K562 (cell line): ENCODE results near the gene RBM12. TPM values are rescaled to one million over a fixed set of nuclear protein-coding genes. Genes with fewer than 3 reads are reported as not detected.

ENCODE experiments used
- ATAC-seq: fragments of 200-7000 bp; cut with Tn5 transposase; 3 replicates; pipeline ENCODE4 v1.9.1; 2020; ENCODE audit warnings: moderate library complexity
- BruUV-seq: library from RNA; stranded (reverse); fragments of 400-500 nt; replicated peaks from 2 replicates; lab custom pipeline; 2021; lab: Mats Ljungman, UMichigan
- CTCF ChIA-PET: fragments of 300-600 bp; formaldehyde crosslinking; extraction: SDS; loops from one replicate; lab custom pipeline; 2021; ENCODE audit warnings: low intra/inter-chr PET ratio; lab: Yijun Ruan, JAX
- POLR2A ChIA-PET: fragments of 300-600, 350-650 bp; sonication (Branson Sonifier 250); formaldehyde crosslinking; extraction: SDS; loops from one replicate; lab custom pipeline; 2021; ENCODE audit warnings: antibody characterized with exemption, inconsistent platforms; lab: Yijun Ruan, JAX
- DNase-seq, 4 experiments: peaks; one replicate each; pipeline versions ENCODE4 v3.0.0 to v3.0.0-alpha.2; 2011 to 2018; ENCODE audit warnings: low spot score in 3 of 4, mixed read lengths in 3 of 4; ENCODE audit errors: extremely low read depth in 1 of 4
- FAIRE-seq: peaks from 2 replicates; lab custom pipeline; 2011; peaks lifted over from hg19 to GRCh38; lab: Jason Lieb, UNC
- H2AFZ ChIP-seq: 2 replicates; pipeline ENCODE4 v1.6.0; 2011; ENCODE audit warnings: low read depth, low read length, control low read depth, inconsistent platforms
- H3K27ac ChIP-seq: fragments of 200-600 bp; 3 replicates; pipeline ENCODE4 v1.8.0; 2011; ENCODE audit warnings: low read depth, mild to moderate bottlenecking, control low read depth, inconsistent platforms, low read length, moderate library complexity, mixed read lengths; ENCODE audit errors: extremely low read depth
- H3K27me3 ChIP-seq, 2 experiments: fragments of 300-600 bp in 1 of 2; 2 replicates in 1 of 2; 3 replicates in 1 of 2; pipeline versions ENCODE4 v1.6.0 to v1.8.0; 2011; ENCODE audit warnings: inconsistent platforms in 2 of 2, low read length in 2 of 2, mild to moderate bottlenecking in 1 of 2, mixed read lengths in 1 of 2, moderate library complexity in 1 of 2; ENCODE audit not compliant: control insufficient read depth in 2 of 2, insufficient read depth in 2 of 2
- H3K36me3 ChIP-seq: fragments of 300-600 bp; 3 replicates; pipeline ENCODE4 v1.8.0; 2011; ENCODE audit warnings: mild to moderate bottlenecking, low read length, inconsistent platforms; ENCODE audit not compliant: control insufficient read depth, insufficient read depth
- H3K4me1 ChIP-seq, 2 experiments: fragments of 200-600 bp in 1 of 2; replicated peaks in 1 of 2; 2 replicates in 1 of 2; 3 replicates in 1 of 2; pipeline versions ENCODE4 v1.5.1 to v1.8.0; 2011; ENCODE audit warnings: inconsistent platforms in 2 of 2, low read length in 2 of 2, mild to moderate bottlenecking in 1 of 2, mixed read lengths in 1 of 2, moderate library complexity in 1 of 2; ENCODE audit not compliant: control insufficient read depth in 2 of 2, insufficient read depth in 2 of 2
- H3K4me2 ChIP-seq: 2 replicates; pipeline ENCODE4 v1.6.1; 2011; ENCODE audit warnings: low read length, control low read depth, inconsistent platforms, mixed read lengths; ENCODE audit not compliant: insufficient read depth
- H3K4me3 ChIP-seq: fragments of 200-600 bp; sonication (generic), shearing (Covaris generic); 2 replicates; pipeline ENCODE4 v1.5.1; 2016; ENCODE audit warnings: control low read depth, inconsistent platforms
- H3K79me2 ChIP-seq: fragments of 200-600 bp; 3 replicates; pipeline ENCODE4 v1.8.0; 2011; ENCODE audit warnings: low read length, inconsistent platforms; ENCODE audit not compliant: control insufficient read depth, insufficient read depth
- H3K9ac ChIP-seq, 2 experiments: 2 replicates each; pipeline versions ENCODE4 v1.6.0 to v1.6.1; 2011; ENCODE audit warnings: low read depth in 2 of 2, low read length in 2 of 2, control low read depth in 1 of 2, inconsistent platforms in 1 of 2, mild to moderate bottlenecking in 1 of 2, mixed read lengths in 1 of 2; ENCODE audit not compliant: insufficient read depth in 1 of 2
- H3K9me1 ChIP-seq: one replicate; pipeline ENCODE4 v1.6.0; 2011; ENCODE audit warnings: inconsistent platforms, mild to moderate bottlenecking, low read length, moderate library complexity; ENCODE audit not compliant: control insufficient read depth, insufficient read depth
- H3K9me3 ChIP-seq: replicated peaks from 2 replicates; pipeline ENCODE4 v1.5.1; 2011; ENCODE audit warnings: low read depth, low read length, inconsistent platforms; ENCODE audit not compliant: control insufficient read depth, insufficient read depth
- H4K20me1 ChIP-seq: replicated peaks from 2 replicates; pipeline ENCODE4 v1.6.1; 2011; ENCODE audit warnings: low read length, inconsistent platforms, mixed read lengths; ENCODE audit not compliant: control insufficient read depth, insufficient read depth
- GATAD2B ChIP-seq: fragments of 450-650 bp; IDR thresholded peaks from 2 replicates; pipeline ENCODE4 v1.6.1; 2017; ENCODE audit warnings: mild to moderate bottlenecking, borderline replicate concordance
- HNRNPL ChIP-seq: fragments of 200-400 bp; formaldehyde crosslinking; IDR thresholded peaks from 2 replicates; pipeline ENCODE4 v1.6.1; 2017; ENCODE audit warnings: low read depth, mild to moderate bottlenecking, low read length
- ILK ChIP-seq: fragments of 450-650 bp; IDR thresholded peaks from 2 replicates; pipeline ENCODE4 v1.6.1; 2016; ENCODE audit warnings: missing genetic modification characterization, low read depth, mild to moderate bottlenecking, missing compliant biosample characterization, moderate library complexity, borderline replicate concordance
- RAD21 ChIP-seq, 2 experiments: fragments of 250-450 bp in 1 of 2; fragments of 450-650 bp in 1 of 2; sonication (Bioruptor Pico) in 1 of 2; formaldehyde crosslinking in 1 of 2; IDR thresholded peaks in 1 of 2; conservative IDR thresholded peaks in 1 of 2; 2 replicates each; pipeline versions ENCODE4 v1.4.0 to v1.8.0; 2020 to 2022; ENCODE audit warnings: mild to moderate bottlenecking in 2 of 2, moderate library complexity in 1 of 2
- RB1 ChIP-seq: fragments of 450-650 bp; IDR thresholded peaks from 2 replicates; pipeline ENCODE4 v1.6.1; 2017; ENCODE audit warnings: low read depth, mild to moderate bottlenecking
- SAFB ChIP-seq: fragments of 200-400 bp; formaldehyde crosslinking; IDR thresholded peaks from 2 replicates; pipeline ENCODE4 v1.6.1; 2017; ENCODE audit warnings: low read depth, low read length, borderline replicate concordance
- SRSF7 ChIP-seq: fragments of 200-400 bp; formaldehyde crosslinking; optimal IDR thresholded peaks from 2 replicates; pipeline ENCODE3; 2017; ENCODE audit warnings: mild to moderate bottlenecking, low read depth, low read length
- TGIF2 ChIP-seq: sonication (generic); formaldehyde crosslinking; IDR thresholded peaks from 2 replicates; pipeline ENCODE4 v1.8.1; 2022; ENCODE audit warnings: mild to moderate bottlenecking, missing genetic modification reagents, moderate library complexity
- WGBS: fragments of 100-300 bp; shearing (Covaris generic); methylation state at CpG from one replicate; pipeline ENCODE4 v1.1.6; 2016; ENCODE audit warnings: low coverage, mixed read lengths; ENCODE audit not compliant: insufficient coverage; ENCODE audit errors: missing lambda C conversion rate; 5-methylcytosine and 5-hydroxymethylcytosine counted together
- in situ Hi-C: fragments of 300-500 bp; cut with MboI; formaldehyde crosslinking; loops from 4 replicates; pipeline ENCODE4 v1.15.0; 2018; ENCODE audit warnings: inconsistent platforms, mixed read lengths
- intact Hi-C: fragments of 100-400 bp; cut with micrococcal nuclease; formaldehyde crosslinking; loops from 2 replicates; pipeline ENCODE4 v1.14.2; 2022
- polyA plus RNA-seq, 8 experiments: library from polyadenylated mRNA; depleted of rRNA in 4 of 8; stranded (reverse) in 5 of 8; unstranded in 3 of 8; fragments of >200 nt; fragmentation: Nextera tagmentation in 2 of 8; fragmentation: Illumina TruSeq in 1 of 8; extraction: Ambion mirVana in 2 of 8; extraction: Trizol in 1 of 8; gene quantifications; 2 replicates each; pipeline versions ENCODE4 v1.2.1 to v1.2.3, GENCODE V29; 2011 to 2014; ENCODE audit warnings: inconsistent platforms in 1 of 8, missing spikeins in 1 of 8
- total RNA-seq, 7 experiments: library from RNA; depleted of rRNA in 6 of 7; stranded (reverse); fragments of >200 nt in 6 of 7; fragmentation: Illumina TruSeq in 2 of 7; extraction: Trizol in 2 of 7; gene quantifications; 2 replicates each; pipeline versions ENCODE4 v1.2.1 to v1.2.3, GENCODE V29; 2011 to 2021; ENCODE audit warnings: low replicate concordance in 1 of 7
- TF ChIP-seq, protein P1 (sequence below): fragments of 150-350 bp; conservative IDR thresholded peaks from 2 replicates; pipeline ENCODE4 v1.6.1; 2014; ENCODE audit warnings: low read length
- TF ChIP-seq, protein P2 (sequence below): sonication (generic); formaldehyde crosslinking; IDR thresholded peaks from 2 replicates; pipeline ENCODE4 v1.8.1; 2022; ENCODE audit warnings: missing genetic modification reagents
- TF ChIP-seq, protein P3 (sequence below): fragments of 250-450 bp; sonication (Bioruptor Pico); IDR thresholded peaks from 2 replicates; pipeline ENCODE4 v1.9.0; 2021; ENCODE audit warnings: mild to moderate bottlenecking
- TF ChIP-seq, protein P4 (sequence below): sonication (generic); formaldehyde crosslinking; IDR thresholded peaks from 2 replicates; pipeline ENCODE4 v1.8.1; 2023; ENCODE audit warnings: missing genetic modification reagents, mild to moderate bottlenecking, borderline replicate concordance

Gene RBM12
- total and polyA plus RNA-seq, 9 of the 15 experiments (the other 6 are each of a cell fraction or from before 2014, with no cell fraction given), result 5.0 to 162 (median 73.3) TPM

DNA sequence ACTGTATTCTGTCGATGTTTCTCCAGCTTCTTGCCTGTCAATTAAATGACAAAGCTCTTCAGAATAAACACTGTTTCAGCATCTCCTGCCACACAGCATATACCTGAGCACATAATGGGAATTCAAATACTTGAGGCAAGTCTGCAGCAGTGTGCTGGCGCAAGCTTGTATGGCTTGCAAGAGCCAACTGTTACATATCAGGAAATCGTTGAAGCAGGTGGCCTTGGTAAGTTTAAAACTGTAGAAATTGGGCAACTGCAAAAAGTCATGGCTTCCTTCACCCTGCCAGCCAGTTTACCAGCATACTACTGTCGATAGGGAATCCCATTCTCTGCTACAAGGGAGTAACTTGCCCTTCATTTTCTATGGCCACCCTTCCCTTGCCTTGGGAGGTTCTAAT, 23.0 kb downstream of the RBM12 start:
- FAIRE-seq (no peak), ATAC-seq (no peak), DNase-seq (no peak)
- Histone ChIP-seq H3K9me3 (no peaks in the 10 kb centered on the region), H3K79me2 (peaks cover 52% of the 10 kb centered on the region; the same call in 2 of the 3 replicates), H3K9ac (no peak overlapping the region), H3K27me3 (no peaks in the 10 kb centered on the region), H3K4me3 (no peak overlapping the region), H2AFZ (no peak overlapping the region), H3K4me1 (peaks cover 0 to 2% of the 10 kb centered on the region in 2 experiments; a peak in 1 of 5 replicates), H3K36me3 (no peaks in the 10 kb centered on the region), H4K20me1 (peaks cover 5% of the 10 kb centered on the region), H3K4me2 (no peak overlapping the region), H3K9me1 (no peaks in the 10 kb centered on the region), H3K27ac (no peak overlapping the region)
- no TSS peak for BruUV-seq
- CTCF ChIA-PET, result no interaction called here
- POLR2A ChIA-PET, result interaction anchor here (0.6 to 2.7 kb wide), 6 partner anchors 10 to 620 kb away, joined by 3 to 11 read pairs (median 4); no protein-coding TSS in a partner anchor
- WGBS, result 85% methylated on average over 4 of the region's 4 CpGs
- in situ Hi-C loops (no loop called here), intact Hi-C loops (no loop called here)
- TF ChIP-seq, protein P1, sequence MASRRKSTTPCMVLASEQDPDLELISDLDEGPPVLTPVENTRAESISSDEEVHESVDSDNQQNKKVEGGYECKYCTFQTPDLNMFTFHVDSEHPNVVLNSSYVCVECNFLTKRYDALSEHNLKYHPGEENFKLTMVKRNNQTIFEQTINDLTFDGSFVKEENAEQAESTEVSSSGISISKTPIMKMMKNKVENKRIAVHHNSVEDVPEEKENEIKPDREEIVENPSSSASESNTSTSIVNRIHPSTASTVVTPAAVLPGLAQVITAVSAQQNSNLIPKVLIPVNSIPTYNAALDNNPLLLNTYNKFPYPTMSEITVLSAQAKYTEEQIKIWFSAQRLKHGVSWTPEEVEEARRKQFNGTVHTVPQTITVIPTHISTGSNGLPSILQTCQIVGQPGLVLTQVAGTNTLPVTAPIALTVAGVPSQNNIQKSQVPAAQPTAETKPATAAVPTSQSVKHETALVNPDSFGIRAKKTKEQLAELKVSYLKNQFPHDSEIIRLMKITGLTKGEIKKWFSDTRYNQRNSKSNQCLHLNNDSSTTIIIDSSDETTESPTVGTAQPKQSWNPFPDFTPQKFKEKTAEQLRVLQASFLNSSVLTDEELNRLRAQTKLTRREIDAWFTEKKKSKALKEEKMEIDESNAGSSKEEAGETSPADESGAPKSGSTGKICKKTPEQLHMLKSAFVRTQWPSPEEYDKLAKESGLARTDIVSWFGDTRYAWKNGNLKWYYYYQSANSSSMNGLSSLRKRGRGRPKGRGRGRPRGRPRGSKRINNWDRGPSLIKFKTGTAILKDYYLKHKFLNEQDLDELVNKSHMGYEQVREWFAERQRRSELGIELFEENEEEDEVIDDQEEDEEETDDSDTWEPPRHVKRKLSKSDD, result no peak
- TF ChIP-seq RB1 (no peak), TGIF2 (CRISPR knock-in tag) (no peak), RAD21 (CRISPR knock-in tag; conservative IDR thresholded peaks at IDR 0.05 in 1 of 2, IDR thresholded peaks at IDR 0.05 in 1 of 2) (no peak), GATAD2B (no peak), HNRNPL (no peak), SAFB (no peak), ILK (tag) (no peak), SRSF7 (no peak)
- TF ChIP-seq, protein P2, sequence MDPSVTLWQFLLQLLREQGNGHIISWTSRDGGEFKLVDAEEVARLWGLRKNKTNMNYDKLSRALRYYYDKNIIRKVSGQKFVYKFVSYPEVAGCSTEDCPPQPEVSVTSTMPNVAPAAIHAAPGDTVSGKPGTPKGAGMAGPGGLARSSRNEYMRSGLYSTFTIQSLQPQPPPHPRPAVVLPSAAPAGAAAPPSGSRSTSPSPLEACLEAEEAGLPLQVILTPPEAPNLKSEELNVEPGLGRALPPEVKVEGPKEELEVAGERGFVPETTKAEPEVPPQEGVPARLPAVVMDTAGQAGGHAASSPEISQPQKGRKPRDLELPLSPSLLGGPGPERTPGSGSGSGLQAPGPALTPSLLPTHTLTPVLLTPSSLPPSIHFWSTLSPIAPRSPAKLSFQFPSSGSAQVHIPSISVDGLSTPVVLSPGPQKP (CRISPR knock-in tag), result no peak
- TF ChIP-seq, protein P3, sequence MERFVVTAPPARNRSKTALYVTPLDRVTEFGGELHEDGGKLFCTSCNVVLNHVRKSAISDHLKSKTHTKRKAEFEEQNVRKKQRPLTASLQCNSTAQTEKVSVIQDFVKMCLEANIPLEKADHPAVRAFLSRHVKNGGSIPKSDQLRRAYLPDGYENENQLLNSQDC, result no peak
- TF ChIP-seq, protein P4, sequence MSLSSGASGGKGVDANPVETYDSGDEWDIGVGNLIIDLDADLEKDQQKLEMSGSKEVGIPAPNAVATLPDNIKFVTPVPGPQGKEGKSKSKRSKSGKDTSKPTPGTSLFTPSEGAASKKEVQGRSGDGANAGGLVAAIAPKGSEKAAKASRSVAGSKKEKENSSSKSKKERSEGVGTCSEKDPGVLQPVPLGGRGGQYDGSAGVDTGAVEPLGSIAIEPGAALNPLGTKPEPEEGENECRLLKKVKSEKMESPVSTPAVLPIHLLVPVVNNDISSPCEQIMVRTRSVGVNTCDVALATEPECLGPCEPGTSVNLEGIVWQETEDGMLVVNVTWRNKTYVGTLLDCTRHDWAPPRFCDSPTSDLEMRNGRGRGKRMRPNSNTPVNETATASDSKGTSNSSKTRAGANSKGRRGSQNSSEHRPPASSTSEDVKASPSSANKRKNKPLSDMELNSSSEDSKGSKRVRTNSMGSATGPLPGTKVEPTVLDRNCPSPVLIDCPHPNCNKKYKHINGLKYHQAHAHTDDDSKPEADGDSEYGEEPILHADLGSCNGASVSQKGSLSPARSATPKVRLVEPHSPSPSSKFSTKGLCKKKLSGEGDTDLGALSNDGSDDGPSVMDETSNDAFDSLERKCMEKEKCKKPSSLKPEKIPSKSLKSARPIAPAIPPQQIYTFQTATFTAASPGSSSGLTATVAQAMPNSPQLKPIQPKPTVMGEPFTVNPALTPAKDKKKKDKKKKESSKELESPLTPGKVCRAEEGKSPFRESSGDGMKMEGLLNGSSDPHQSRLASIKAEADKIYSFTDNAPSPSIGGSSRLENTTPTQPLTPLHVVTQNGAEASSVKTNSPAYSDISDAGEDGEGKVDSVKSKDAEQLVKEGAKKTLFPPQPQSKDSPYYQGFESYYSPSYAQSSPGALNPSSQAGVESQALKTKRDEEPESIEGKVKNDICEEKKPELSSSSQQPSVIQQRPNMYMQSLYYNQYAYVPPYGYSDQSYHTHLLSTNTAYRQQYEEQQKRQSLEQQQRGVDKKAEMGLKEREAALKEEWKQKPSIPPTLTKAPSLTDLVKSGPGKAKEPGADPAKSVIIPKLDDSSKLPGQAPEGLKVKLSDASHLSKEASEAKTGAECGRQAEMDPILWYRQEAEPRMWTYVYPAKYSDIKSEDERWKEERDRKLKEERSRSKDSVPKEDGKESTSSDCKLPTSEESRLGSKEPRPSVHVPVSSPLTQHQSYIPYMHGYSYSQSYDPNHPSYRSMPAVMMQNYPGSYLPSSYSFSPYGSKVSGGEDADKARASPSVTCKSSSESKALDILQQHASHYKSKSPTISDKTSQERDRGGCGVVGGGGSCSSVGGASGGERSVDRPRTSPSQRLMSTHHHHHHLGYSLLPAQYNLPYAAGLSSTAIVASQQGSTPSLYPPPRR (CRISPR knock-in tag), result no peak
